ENCODE measurements around the gene MAP2K4.

The MAP2K4 gene

GRCh38 chr17:12040478-12040877 lies 19.8 kb downstream of the MAP2K4 start:
- no peak for DNase-seq

GRCh38 chr17:12041312-12041711 lies 20.6 kb downstream of the MAP2K4 start:
- DNase-seq: no peak

- DNase-seq: no peak
Measured at GRCh38 chr17:12043702-12044101, 23.0 kb downstream of the MAP2K4 start.

GRCh38 chr17:12046786-12047185 lies 26.1 kb downstream of the MAP2K4 start:
- no peak for DNase-seq

- no peak for DNase-seq
Measured at GRCh38 chr17:12047681-12048376, 27.2 kb downstream of the MAP2K4 start.

GRCh38 chr17:12048843-12049473 lies 28.3 kb downstream of the MAP2K4 start:
- DNase-seq: no peak

GRCh38 chr17:12050646-12051225 lies 30.1 kb downstream of the MAP2K4 start:
- DNase-seq: no peak

GRCh38 chr17:12053552-12053951 lies 32.9 kb downstream of the MAP2K4 start:
- no peak for DNase-seq

- DNase-seq: no peak
Measured at GRCh38 chr17:12055889-12056288, 35.2 kb downstream of the MAP2K4 start.

- no peak for DNase-seq
Measured at GRCh38 chr17:12057520-12057919, 36.8 kb downstream of the MAP2K4 start.

GRCh38 chr17:12058535-12058934 lies 37.9 kb downstream of the MAP2K4 start:
- DNase-seq: no peak

GRCh38 chr17:12062249-12062648 lies 41.6 kb downstream of the MAP2K4 start:
- DNase-seq: no peak

GRCh38 chr17:12064395-12064794 lies 43.7 kb downstream of the MAP2K4 start:
- DNase-seq: no peak

GRCh38 chr17:12067485-12067884 lies 46.8 kb downstream of the MAP2K4 start:
- DNase-seq: no peak

- no peak for DNase-seq
Measured at GRCh38 chr17:12068946-12069345, 48.3 kb downstream of the MAP2K4 start.

- no peak for DNase-seq
Measured at GRCh38 chr17:12070561-12070960, 49.9 kb downstream of the MAP2K4 start.

- no peak for DNase-seq
Measured at GRCh38 chr17:12074346-12074745, 53.7 kb downstream of the MAP2K4 start.

- no peak for DNase-seq
Measured at GRCh38 chr17:12077773-12078172, 57.1 kb downstream of the MAP2K4 start.

- DNase-seq: no peak
Measured at GRCh38 chr17:12078791-12079190, 58.1 kb downstream of the MAP2K4 start.

- DNase-seq: no peak
Measured at GRCh38 chr17:12081720-12082119, 61.0 kb downstream of the MAP2K4 start.

- DNase-seq: no peak
Measured at GRCh38 chr17:12085076-12085949, 64.6 kb downstream of the MAP2K4 start.

- DNase-seq: no peak
Measured at GRCh38 chr17:12088035-12088434, 67.4 kb downstream of the MAP2K4 start.

- no peak for DNase-seq
Measured at GRCh38 chr17:12089809-12090384, 69.2 kb downstream of the MAP2K4 start.
